H9 (cell line): ENCODE measurements around the gene NUDT21. TPM values are rescaled to one million over a fixed set of nuclear protein-coding genes. Genes with fewer than 3 reads are reported as not detected.

Source experiments
- DNase-seq: peaks from one replicate; pipeline ENCODE4 v3.0.0-alpha.2; 2017
- H2AFZ ChIP-seq: one replicate; pipeline ENCODE4 v1.6.1; 2013; ENCODE audit warnings: mild to moderate bottlenecking, low read length, control low read depth, moderate library complexity
- H2AK5ac ChIP-seq: 2 replicates; pipeline ENCODE4 v1.6.1; 2013; ENCODE audit warnings: low read length, control low read depth, mixed read lengths; ENCODE audit not compliant: insufficient read length
- H2BK120ac ChIP-seq: one replicate; pipeline ENCODE4 v1.6.1; 2013; ENCODE audit warnings: low read depth, mild to moderate bottlenecking, low read length, control low read depth, inconsistent platforms; ENCODE audit not compliant: poor library complexity, severe bottlenecking
- H2BK12ac ChIP-seq: 2 replicates; pipeline ENCODE4 v1.6.1; 2013; ENCODE audit warnings: low read length, control low read depth, mixed read lengths, low read depth; ENCODE audit not compliant: insufficient read length
- H2BK15ac ChIP-seq: 2 replicates; pipeline ENCODE4 v1.6.1; 2013; ENCODE audit warnings: low read depth, low read length, control low read depth
- H2BK20ac ChIP-seq: one replicate; pipeline ENCODE4 v1.6.1; 2013; ENCODE audit warnings: low read depth, mild to moderate bottlenecking, low read length, control low read depth, inconsistent platforms; ENCODE audit not compliant: poor library complexity, severe bottlenecking
- H2BK5ac ChIP-seq: 2 replicates; pipeline ENCODE4 v1.6.1; 2013; ENCODE audit warnings: low read length, control low read depth, mixed read lengths; ENCODE audit not compliant: insufficient read length
- H3K14ac ChIP-seq: 2 replicates; pipeline ENCODE4 v1.6.1; 2013; ENCODE audit warnings: low read length, control low read depth; ENCODE audit not compliant: insufficient read depth
- H3K18ac ChIP-seq: 2 replicates; pipeline ENCODE4 v1.6.1; 2013; ENCODE audit warnings: low read depth, mild to moderate bottlenecking, mixed read lengths, low read length, control low read depth; ENCODE audit not compliant: insufficient read length
- H3K23ac ChIP-seq: 2 replicates; pipeline ENCODE4 v1.6.1; 2013; ENCODE audit warnings: low read length, control low read depth, mixed read lengths, low read depth; ENCODE audit not compliant: insufficient read length
- H3K23me2 ChIP-seq: 2 replicates; pipeline ENCODE4 v1.6.1; 2013; ENCODE audit warnings: low read depth, mild to moderate bottlenecking, mixed read lengths, low read length, control low read depth; ENCODE audit not compliant: insufficient read length, poor library complexity, severe bottlenecking
- H3K27ac ChIP-seq: 2 replicates; pipeline ENCODE4 v1.5.1; 2013; ENCODE audit warnings: low read length, control low read depth, mixed read lengths, low read depth; ENCODE audit not compliant: insufficient read length
- H3K27me3 ChIP-seq: 2 replicates; pipeline ENCODE4 v1.6.1; 2013; ENCODE audit warnings: low read length, control low read depth, inconsistent platforms; ENCODE audit not compliant: insufficient read depth
- H3K4ac ChIP-seq: 2 replicates; pipeline ENCODE4 v1.6.1; 2013; ENCODE audit warnings: low read depth, mild to moderate bottlenecking, control low read depth, inconsistent platforms, low read length, moderate library complexity
- H3K4me1 ChIP-seq: 2 replicates; pipeline ENCODE4 v1.6.1; 2013; ENCODE audit warnings: low read length, control low read depth, inconsistent platforms; ENCODE audit not compliant: insufficient read depth
- H3K4me2 ChIP-seq: 2 replicates; pipeline ENCODE4 v1.6.1; 2013; ENCODE audit warnings: low read length, control low read depth, mixed read lengths; ENCODE audit not compliant: insufficient read length, insufficient read depth
- H3K56ac ChIP-seq: 2 replicates; pipeline ENCODE4 v1.6.1; 2013; ENCODE audit warnings: low read depth, mild to moderate bottlenecking, mixed read lengths, low read length, control low read depth; ENCODE audit not compliant: insufficient read length
- H3K79me1 ChIP-seq: 2 replicates; pipeline ENCODE4 v1.6.1; 2013; ENCODE audit warnings: low read depth, mild to moderate bottlenecking, moderate library complexity, low read length, control low read depth, inconsistent platforms; ENCODE audit not compliant: insufficient read depth, poor library complexity, severe bottlenecking
- H3K79me2 ChIP-seq: 2 replicates; pipeline ENCODE4 v1.6.1; 2013; ENCODE audit warnings: low read length, control low read depth, inconsistent platforms; ENCODE audit not compliant: insufficient read depth
- H3K9ac ChIP-seq: 2 replicates; pipeline ENCODE4 v1.6.1; 2013; ENCODE audit warnings: low read length, control low read depth, mixed read lengths; ENCODE audit not compliant: insufficient read length; ENCODE audit errors: extremely low read depth
- H3K9me3 ChIP-seq: one replicate; pipeline ENCODE4 v1.6.1; 2013; ENCODE audit warnings: low read depth, low read length, inconsistent platforms; ENCODE audit not compliant: control insufficient read depth
- H3T11ph ChIP-seq: one replicate; pipeline ENCODE4 v1.6.1; 2013; ENCODE audit warnings: mild to moderate bottlenecking, low read length, control low read depth, inconsistent platforms
- H4K20me1 ChIP-seq: one replicate; pipeline ENCODE4 v1.6.1; 2013; ENCODE audit not compliant: control insufficient read depth, insufficient read length, insufficient read depth
- H4K5ac ChIP-seq: 2 replicates; pipeline ENCODE4 v1.6.1; 2013; ENCODE audit warnings: low read depth, mild to moderate bottlenecking, mixed read lengths, low read length, control low read depth; ENCODE audit not compliant: insufficient read length
- H4K8ac ChIP-seq: replicated peaks from 2 replicates; pipeline ENCODE4 v1.6.1; 2013; ENCODE audit warnings: low read length, control low read depth, mixed read lengths, low read depth; ENCODE audit not compliant: insufficient read length
- H4K91ac ChIP-seq: 2 replicates; pipeline ENCODE4 v1.6.1; 2013; ENCODE audit warnings: low read depth, mild to moderate bottlenecking, moderate library complexity, mixed read lengths, low read length, control low read depth; ENCODE audit not compliant: insufficient read length
- H3K27ac Mint-ChIP-seq, 3 experiments: 2 replicates in 2 of 3; 3 replicates in 1 of 3; pipeline ENCODE4 v1.8.0; 2020 to 2021; ENCODE audit warnings: mixed read lengths in 3 of 3, mild to moderate bottlenecking in 1 of 3, moderate library complexity in 1 of 3
- H3K27me3 Mint-ChIP-seq: 2 replicates; pipeline ENCODE4 v1.8.0; 2021; ENCODE audit warnings: low read depth, mild to moderate bottlenecking, moderate library complexity, mixed read lengths
- H3K36me3 Mint-ChIP-seq, 3 experiments: 2 replicates in 2 of 3; 3 replicates in 1 of 3; pipeline ENCODE4 v1.8.0; 2020 to 2021; ENCODE audit warnings: low read depth in 3 of 3, mixed read lengths in 3 of 3; ENCODE audit not compliant: insufficient read depth in 1 of 3
- H3K4me1 Mint-ChIP-seq, 2 experiments: 2 replicates each; pipeline ENCODE4 v1.8.0; 2020; ENCODE audit warnings: mixed read lengths in 2 of 2
- H3K4me3 Mint-ChIP-seq, 2 experiments: 2 replicates in 1 of 2; 3 replicates in 1 of 2; pipeline ENCODE4 v1.8.0; 2020 to 2021; ENCODE audit warnings: mild to moderate bottlenecking in 2 of 2, mixed read lengths in 2 of 2, moderate library complexity in 1 of 2
- H3K9me3 Mint-ChIP-seq, 2 experiments: 2 replicates in 1 of 2; 3 replicates in 1 of 2; pipeline ENCODE4 v1.8.0; 2020; ENCODE audit warnings: mild to moderate bottlenecking in 2 of 2, mixed read lengths in 2 of 2, moderate library complexity in 1 of 2
- WGBS: extraction: QIAGEN DNeasy Blood & Tissue Kit; methylation state at CpG from one replicate; pipeline ENCODE4 v1.1.7; 2013; ENCODE audit warnings: missing lambda C conversion rate, low lambda C conversion rate, mixed read lengths; ENCODE audit not compliant: insufficient read length; ENCODE audit errors: extremely low coverage; 5-methylcytosine and 5-hydroxymethylcytosine counted together
- total RNA-seq: library from RNA; stranded (reverse); gene quantifications from 2 replicates; pipeline ENCODE4 v1.2.1, GENCODE V29; 2021
- TF ChIP-seq, protein P1 (sequence below): fragments of 200-600 bp; sonication (generic); conservative IDR thresholded peaks from 3 replicates; pipeline ENCODE4 v1.8.0; 2021; ENCODE audit warnings: antibody characterized with exemption, mild to moderate bottlenecking

Gene NUDT21
- total RNA-seq, 1 experiment from 2014 or later, result 276 TPM

GRCh38 chr16:56488035-56488434 lies 36.9 kb upstream of the NUDT21 start:
- no peak overlapping the region for H2BK15ac ChIP-seq
- no peak overlapping the region for H3K4ac ChIP-seq
- H3K18ac ChIP-seq, result no peak overlapping the region
- Mint-ChIP-seq H3K27me3 (no peaks in the 10 kb centered on the region), H3K27ac (no peak overlapping the region), H3K36me3 (no peaks in the 10 kb centered on the region; a peak in 1 of 7 replicates), H3K4me1 (no peaks in the 10 kb centered on the region), H3K9me3 (no peaks in the 10 kb centered on the region), H3K4me3 (no peak overlapping the region)
- H4K91ac ChIP-seq, result no peak overlapping the region
- no peaks in the 10 kb centered on the region for H3K79me1 ChIP-seq
- H3T11ph ChIP-seq, result no peak overlapping the region
- no peak overlapping the region for H3K4me2 ChIP-seq
- H3K27ac ChIP-seq, result no peak overlapping the region
- H4K20me1 ChIP-seq, result no peaks in the 10 kb centered on the region
- H3K14ac ChIP-seq, result no peak overlapping the region
- no peak overlapping the region for H2BK20ac ChIP-seq
- H4K8ac ChIP-seq, result no peak overlapping the region
- WGBS, result no CpG with 5 or more reads among the region's 5 CpGs
- TF ChIP-seq, protein P1, sequence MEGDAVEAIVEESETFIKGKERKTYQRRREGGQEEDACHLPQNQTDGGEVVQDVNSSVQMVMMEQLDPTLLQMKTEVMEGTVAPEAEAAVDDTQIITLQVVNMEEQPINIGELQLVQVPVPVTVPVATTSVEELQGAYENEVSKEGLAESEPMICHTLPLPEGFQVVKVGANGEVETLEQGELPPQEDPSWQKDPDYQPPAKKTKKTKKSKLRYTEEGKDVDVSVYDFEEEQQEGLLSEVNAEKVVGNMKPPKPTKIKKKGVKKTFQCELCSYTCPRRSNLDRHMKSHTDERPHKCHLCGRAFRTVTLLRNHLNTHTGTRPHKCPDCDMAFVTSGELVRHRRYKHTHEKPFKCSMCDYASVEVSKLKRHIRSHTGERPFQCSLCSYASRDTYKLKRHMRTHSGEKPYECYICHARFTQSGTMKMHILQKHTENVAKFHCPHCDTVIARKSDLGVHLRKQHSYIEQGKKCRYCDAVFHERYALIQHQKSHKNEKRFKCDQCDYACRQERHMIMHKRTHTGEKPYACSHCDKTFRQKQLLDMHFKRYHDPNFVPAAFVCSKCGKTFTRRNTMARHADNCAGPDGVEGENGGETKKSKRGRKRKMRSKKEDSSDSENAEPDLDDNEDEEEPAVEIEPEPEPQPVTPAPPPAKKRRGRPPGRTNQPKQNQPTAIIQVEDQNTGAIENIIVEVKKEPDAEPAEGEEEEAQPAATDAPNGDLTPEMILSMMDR, result no peak
- no peak overlapping the region for H4K5ac ChIP-seq
- H3K23me2 ChIP-seq, result no peaks in the 10 kb centered on the region
- no peak overlapping the region for H2BK120ac ChIP-seq
- H2BK5ac ChIP-seq, result no peak overlapping the region
- no peaks in the 10 kb centered on the region for H3K4me1 ChIP-seq
- no peak overlapping the region for H3K9ac ChIP-seq
- no peaks in the 10 kb centered on the region for H3K79me2 ChIP-seq
- no peak overlapping the region for H2BK12ac ChIP-seq
- no peak overlapping the region for H2AFZ ChIP-seq
- H3K23ac ChIP-seq, result no peak overlapping the region
- no peak for DNase-seq
- no peaks in the 10 kb centered on the region for H3K27me3 ChIP-seq
- no peaks in the 10 kb centered on the region for H3K9me3 ChIP-seq
- no peak overlapping the region for H3K56ac ChIP-seq
- H2AK5ac ChIP-seq, result no peak overlapping the region
